ENCODE data around the gene SIGLEC9. TPM values are rescaled to one million over a fixed set of nuclear protein-coding genes. Genes with fewer than 3 reads are reported as not detected.

The SIGLEC9 gene
- total RNA-seq, 1 experiment from 2014 or later, result not detected

GRCh38 chr19:51119611-51120010 lies 5.1 kb upstream of the SIGLEC9 start:
- TF ChIP-seq CBX3 (IDR thresholded peaks at IDR 0.05; ENCODE audit: low read depth) (no peak), EGR1 (IDR thresholded peaks at IDR 0.05; ENCODE audit: low read depth) (no peak), YY1 (IDR thresholded peaks at IDR 0.05; ENCODE audit: extremely low read depth, insufficient replicate concordance, low read depth, low read length) (no peak), JUND (IDR thresholded peaks at IDR 0.05) (no peak), ZNF274 (IDR thresholded peaks at IDR 0.05; ENCODE audit: low read depth, low read length) (no peak), ZBTB33 (IDR thresholded peaks at IDR 0.05; ENCODE audit: extremely low read depth, insufficient replicate concordance, low read length) (no peak), TCF7L2 (IDR thresholded peaks at IDR 0.05; ENCODE audit: borderline replicate concordance, extremely low read depth, insufficient read depth, insufficient read length) (no peak), POLR2AphosphoS5 (IDR thresholded peaks at IDR 0.05; ENCODE audit: low read depth, low read length) (no peak), REST (IDR thresholded peaks at IDR 0.05; ENCODE audit: low read depth) (no peak), RAD21 (IDR thresholded peaks at IDR 0.05; ENCODE audit: low read depth) (no peak), FOSL1 (IDR thresholded peaks at IDR 0.05; ENCODE audit: low read depth) (no peak), ELF1 (IDR thresholded peaks at IDR 0.05; ENCODE audit: borderline replicate concordance, low read depth) (no peak), ZFX (IDR thresholded peaks at IDR 0.05) (no peak), POLR2A (IDR thresholded peaks at IDR 0.05; ENCODE audit: borderline replicate concordance, extremely low read depth, insufficient read depth, insufficient read length) (no peak)
- no peaks in the 10 kb centered on the region for H4K20me1 ChIP-seq (ENCODE audit: insufficient read depth)
- no peaks in the 10 kb centered on the region for H3K9me2 ChIP-seq (ENCODE audit: insufficient read depth)
- no peak overlapping the region for H3K27ac ChIP-seq (ENCODE audit: low read depth, low read length)
- BruUV-seq (replicated peaks), result no TSS peak
- H3K79me2 ChIP-seq (ENCODE audit: insufficient read depth, low read length), result no peaks in the 10 kb centered on the region
- ATAC-seq (no peak), DNase-seq (ENCODE audit: low read depth, low spot score) (no peak)
- ChIA-PET RAD21 (ENCODE audit: low non-redundant PET in 1 of 2, low total read pairs in 2 of 2, uncharacterized antibody in 2 of 2, unreplicated experiment in 2 of 2) (no interaction called here), POLR2A (no interaction called here), CTCF (no interaction called here)
- no peak overlapping the region for H2AFZ ChIP-seq (ENCODE audit: low read depth, low read length, poor library complexity, severe bottlenecking)
- peaks cover 0 to 8% of the 10 kb centered on the region in 2 experiments; a peak in 1 of 4 replicates for H3K4me1 ChIP-seq (ENCODE audit: control insufficient read depth in 1 of 2, insufficient read depth in 2 of 2, low read length in 2 of 2)
- no peak overlapping the region for H3K9ac ChIP-seq (ENCODE audit: low read length)
- no peaks in the 10 kb centered on the region for H3K27me3 ChIP-seq (ENCODE audit: insufficient read depth, low read length)
- intact Hi-C loops (cut with micrococcal nuclease), result no loop called here
- H3K4me3 ChIP-seq (replicated peaks in 1 of 2; ENCODE audit: low read depth in 1 of 2, low read length in 2 of 2), result no peak overlapping the region
- no peak overlapping the region for H3K4me2 ChIP-seq (ENCODE audit: low read length)
- H3K36me3 ChIP-seq (ENCODE audit: control insufficient read depth in 1 of 2, insufficient read depth in 2 of 2, low read length in 2 of 2), result no peaks in the 10 kb centered on the region
- H3K9me3 ChIP-seq (ENCODE audit: control insufficient read depth in 1 of 2, insufficient read depth in 1 of 2, low read depth in 1 of 2, low read length in 2 of 2), result no peaks in the 10 kb centered on the region

Data from HCT116 (cell line).